Measurements from ENCODE around the gene UNC13D.

The UNC13D gene

GRCh38 chr17:75791254-75791653 is 53.0 kb downstream of the UNC13D start:
- no peak for DNase-seq

- peak; percentile 92 for DNase-seq
Measured at GRCh38 chr17:75785016-75785890, 59.0 kb downstream of the UNC13D start.

GRCh38 chr17:75784473-75785015 is 59.7 kb downstream of the UNC13D start, which contains the start of gene UNK:
Gene UNK, plus strand, starts transcription at chr17:75784806. Its CDS starts 75 bp downstream, at chr17:75784881.
- peak; percentile 99 for DNase-seq

- no peak for DNase-seq
Measured at GRCh38 chr17:75783803-75784472, 60.3 kb downstream of the UNC13D start.

- peak in 1 of 2 donors; percentile 81 for DNase-seq
Measured at GRCh38 chr17:75783069-75783783, 61.0 kb downstream of the UNC13D start.

- no peak for DNase-seq
Measured at GRCh38 chr17:75779987-75780889, 64.0 kb downstream of the UNC13D start.

- DNase-seq: peak; percentile 99
Measured at GRCh38 chr17:75779250-75779986, 64.8 kb downstream of the UNC13D start.

GRCh38 chr17:75778861-75779249 is 65.3 kb downstream of the UNC13D start:
- peak; percentile 84 to 87 for DNase-seq

- peak in 1 of 2 donors; percentile 39 for DNase-seq
Measured at GRCh38 chr17:75778066-75778860, 65.9 kb downstream of the UNC13D start.

- peak in 1 of 2 donors; percentile 37 for DNase-seq
Measured at GRCh38 chr17:75777296-75777922, 66.8 kb downstream of the UNC13D start.

All from CD4-positive, alpha-beta T cell treated with Interleukin-4 for 1 hour (primary cell).